Right lobe of liver (tissue), 4 donors: ENCODE data around the gene ZNF506.

Source experiments
- POLR2A ChIP-seq: fragments of 450-650 bp; IDR thresholded peaks from one replicate; pipeline ENCODE4 v1.6.1; 2017; ENCODE audit warnings: antibody characterized with exemption, mild to moderate bottlenecking
- TF ChIP-seq, protein P1 (sequence below), 4 donors: fragments of 200-600 bp in 3 of 4; fragments of 450-650 bp in 1 of 4; IDR thresholded peaks; one replicate each; pipeline versions ENCODE4 v1.5.1 to v1.8.0; 2016 to 2022; ENCODE audit warnings: antibody characterized with exemption in 4 of 4, mild to moderate bottlenecking in 2 of 4
- donor health status: DM: no; HTN: no; CAD: no.
- donor health status: DM: no; HTN: no; CAD: no.
- donor health status: DM: no; HTN: yes; CAD: no.

DNA sequence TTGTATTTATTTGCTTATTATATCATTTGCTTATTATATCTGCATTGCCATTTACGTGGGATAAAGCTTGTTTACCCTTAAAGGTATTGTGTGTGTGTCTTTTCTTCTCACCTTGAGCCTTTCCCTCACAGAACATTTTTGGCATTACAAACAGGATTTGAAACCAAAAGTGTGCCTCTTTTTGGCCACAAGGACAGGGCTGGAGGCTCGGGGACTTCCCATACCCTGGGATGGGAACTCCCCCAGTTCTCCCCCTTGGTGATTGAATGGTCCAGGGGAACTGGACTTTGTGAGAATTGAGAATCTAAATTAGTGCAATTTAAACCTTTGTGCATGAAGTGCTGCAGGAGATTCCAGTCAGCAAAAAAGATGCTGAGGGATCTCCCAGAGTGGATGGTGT lies 2.4 kb upstream of the ZNF506 start:
- TF ChIP-seq, protein P1, sequence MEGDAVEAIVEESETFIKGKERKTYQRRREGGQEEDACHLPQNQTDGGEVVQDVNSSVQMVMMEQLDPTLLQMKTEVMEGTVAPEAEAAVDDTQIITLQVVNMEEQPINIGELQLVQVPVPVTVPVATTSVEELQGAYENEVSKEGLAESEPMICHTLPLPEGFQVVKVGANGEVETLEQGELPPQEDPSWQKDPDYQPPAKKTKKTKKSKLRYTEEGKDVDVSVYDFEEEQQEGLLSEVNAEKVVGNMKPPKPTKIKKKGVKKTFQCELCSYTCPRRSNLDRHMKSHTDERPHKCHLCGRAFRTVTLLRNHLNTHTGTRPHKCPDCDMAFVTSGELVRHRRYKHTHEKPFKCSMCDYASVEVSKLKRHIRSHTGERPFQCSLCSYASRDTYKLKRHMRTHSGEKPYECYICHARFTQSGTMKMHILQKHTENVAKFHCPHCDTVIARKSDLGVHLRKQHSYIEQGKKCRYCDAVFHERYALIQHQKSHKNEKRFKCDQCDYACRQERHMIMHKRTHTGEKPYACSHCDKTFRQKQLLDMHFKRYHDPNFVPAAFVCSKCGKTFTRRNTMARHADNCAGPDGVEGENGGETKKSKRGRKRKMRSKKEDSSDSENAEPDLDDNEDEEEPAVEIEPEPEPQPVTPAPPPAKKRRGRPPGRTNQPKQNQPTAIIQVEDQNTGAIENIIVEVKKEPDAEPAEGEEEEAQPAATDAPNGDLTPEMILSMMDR (IDR thresholded peaks at IDR 0.05), result no peak
- no peak for TF ChIP-seq POLR2A
